GM23248 (cell line): ENCODE data around the gene SLC12A9.

Experiments
- EZH2 ChIP-seq: fragments of 200-600 bp; sonication (generic); IDR thresholded peaks from 2 replicates; pipeline ENCODE4 v1.6.1; 2018; ENCODE audit warnings: antibody characterized with exemption, mild to moderate bottlenecking; ENCODE audit not compliant: insufficient read depth, poor library complexity, severe bottlenecking
- EZH2phosphoT487 ChIP-seq: fragments of 200-600 bp; sonication (generic); IDR thresholded peaks from 2 replicates; pipeline ENCODE4 v1.6.1; 2018; ENCODE audit warnings: antibody characterized with exemption, moderate library complexity, mild to moderate bottlenecking, low read depth; ENCODE audit not compliant: insufficient read depth

GRCh38 chr7:100874577-100875355, 22.3 kb downstream of the SLC12A9 start, which contains the start of gene SRRT:
- TF ChIP-seq EZH2, result no peak
- TF ChIP-seq EZH2phosphoT487, result no peak
